ENCODE results near the gene ZNF521.

- no peak for TF ChIP-seq YY1 (IDR thresholded peaks at IDR 0.05; ENCODE audit: insufficient read depth, insufficient read length)
- TF ChIP-seq SUZ12 (IDR thresholded peaks at IDR 0.05; ENCODE audit: extremely low read depth, insufficient read depth, insufficient read length), result no peak
- TF ChIP-seq ZNF274 (IDR thresholded peaks at IDR 0.05; ENCODE audit: low read depth, low read length), result no peak
Measured at GRCh38 chr18:25329783-25330182, 22.2 kb downstream of the ZNF521 start.
